Keratinocyte (primary cell): Measurements from ENCODE around the gene SCLY. TPM values are rescaled to one million over a fixed set of nuclear protein-coding genes. Genes with fewer than 3 reads are reported as not detected.
A peak's percentile ranks its signal among the peaks of the same experiment; 100 is the strongest.

Experiments
- DNase-seq: peaks from one replicate; pipeline ENCODE4 v3.0.0-alpha.2; 2011; ENCODE audit warnings: low read depth, missing footprints, low spot score
- FAIRE-seq: peaks from 2 replicates; lab custom pipeline; 2011; peaks lifted over from hg19 to GRCh38; lab: Jason Lieb, UNC
- H2AFZ ChIP-seq: 2 replicates; pipeline ENCODE4 v1.6.0; 2012; ENCODE audit warnings: low read length, control low read depth, inconsistent platforms; ENCODE audit not compliant: control insufficient read depth
- H3K27ac ChIP-seq: 2 replicates; pipeline ENCODE4 v1.5.1; 2011; ENCODE audit warnings: low read length; ENCODE audit not compliant: control insufficient read depth, insufficient read depth
- H3K27me3 ChIP-seq: 3 replicates; pipeline ENCODE4 v1.6.0; 2011; ENCODE audit warnings: low read length; ENCODE audit not compliant: control insufficient read depth, insufficient read depth; ENCODE audit errors: extremely low read depth
- H3K36me3 ChIP-seq, 2 experiments: 2 replicates in 1 of 2; 3 replicates in 1 of 2; pipeline ENCODE4 v1.5.1; 2011; ENCODE audit warnings: low read length in 2 of 2, mild to moderate bottlenecking in 1 of 2; ENCODE audit not compliant: control insufficient read depth in 2 of 2, insufficient read depth in 2 of 2; ENCODE audit errors: extremely low read depth in 1 of 2
- H3K4me1 ChIP-seq: 3 replicates; pipeline ENCODE4 v1.5.1; 2011; ENCODE audit warnings: low read length; ENCODE audit not compliant: control insufficient read depth, insufficient read depth; ENCODE audit errors: extremely low read depth
- H3K4me2 ChIP-seq: 3 replicates; pipeline ENCODE4 v1.6.0; 2011; ENCODE audit warnings: low read depth, low read length; ENCODE audit not compliant: control insufficient read depth, insufficient read depth; ENCODE audit errors: extremely low read depth
- H3K4me3 ChIP-seq, 3 experiments: fragments of 200-600 bp in 1 of 3; sonication (generic) in 1 of 3; 2 replicates in 2 of 3; 3 replicates in 1 of 3; pipeline ENCODE4 v1.5.1; 2011 to 2016; ENCODE audit warnings: low read length in 3 of 3, mild to moderate bottlenecking in 3 of 3, control low read depth in 2 of 3, inconsistent platforms in 1 of 3, low read depth in 1 of 3, mixed read lengths in 1 of 3, mixed run types in 1 of 3, moderate library complexity in 1 of 3; ENCODE audit not compliant: control insufficient read depth in 2 of 3, insufficient read depth in 2 of 3; ENCODE audit errors: extremely low read depth in 1 of 3
- H3K79me2 ChIP-seq: 2 replicates; pipeline ENCODE4 v1.6.0; 2012; ENCODE audit warnings: low read length; ENCODE audit not compliant: control insufficient read depth, insufficient read depth
- H3K9ac ChIP-seq: 3 replicates; pipeline ENCODE4 v1.6.0; 2011; ENCODE audit warnings: low read length; ENCODE audit not compliant: control insufficient read depth, insufficient read depth; ENCODE audit errors: extremely low read depth
- H3K9me1 ChIP-seq: 3 replicates; pipeline ENCODE4 v1.6.0; 2011; ENCODE audit warnings: low read length; ENCODE audit not compliant: control insufficient read depth, insufficient read depth; ENCODE audit errors: extremely low read depth
- H3K9me3 ChIP-seq: 2 replicates; pipeline ENCODE4 v1.5.1; 2012; ENCODE audit warnings: low read depth, low read length; ENCODE audit not compliant: control insufficient read depth
- H4K20me1 ChIP-seq: 3 replicates; pipeline ENCODE4 v1.6.0; 2011; ENCODE audit warnings: low read length; ENCODE audit not compliant: control insufficient read depth, insufficient read depth; ENCODE audit errors: extremely low read depth
- CTCF ChIP-seq, 3 experiments: IDR thresholded peaks in 1 of 3; conservative IDR thresholded peaks in 1 of 3; optimal IDR thresholded peaks in 1 of 3; 2 replicates in 2 of 3; 3 replicates in 1 of 3; pipeline versions ENCODE3 to v1.5.1; 2011; ENCODE audit warnings: low read length in 3 of 3, mild to moderate bottlenecking in 3 of 3, moderate library complexity in 2 of 3, control low read depth in 1 of 3, inconsistent platforms in 1 of 3; ENCODE audit not compliant: insufficient read depth in 2 of 3; ENCODE audit errors: extremely low read depth in 1 of 3
- EZH2 ChIP-seq: IDR thresholded peaks from one replicate; pipeline ENCODE4 v1.6.1; 2012; ENCODE audit warnings: inconsistent platforms, mild to moderate bottlenecking, low read length, moderate library complexity
- dilution Hi-C: fragments of 300-500 bp; cut with MboI; formaldehyde crosslinking; loops from one replicate; pipeline ENCODE4 v1.7.0; 2020; ENCODE audit warnings: low sequenced_read_pairs; ENCODE audit not compliant: extremely low pct_ligation_motif_present
- polyA plus RNA-seq, 5 experiments: library from polyadenylated mRNA; depleted of rRNA in 3 of 5; stranded (reverse) in 3 of 5; stranded (forward) in 1 of 5; unstranded in 1 of 5; fragments of >200 nt; gene quantifications; 1 replicate in 1 of 5; 2 replicates in 3 of 5; 3 replicates in 1 of 5; pipeline versions ENCODE4 v1.2.1 to v1.2.3, GENCODE V29; 2011 to 2012; ENCODE audit warnings: missing spikeins in 2 of 5, low read depth in 1 of 5, low replicate concordance in 1 of 5

Gene SCLY
- polyA plus RNA-seq, 1 donor (not counting 4 experiments of a cell fraction or from before 2014, with no cell fraction given) = 11.8 TPM

- Histone ChIP-seq H3K9me1 (no peaks in the 10 kb centered on the region), H2AFZ (peak overlapping the region; percentile 33), H3K27ac (no peak overlapping the region), H3K4me1 (peaks cover 8% of the 10 kb centered on the region), H3K9ac (no peak overlapping the region), H3K79me2 (no peaks in the 10 kb centered on the region), H3K9me3 (no peaks in the 10 kb centered on the region), H3K36me3 (no peaks in the 10 kb centered on the region), H3K4me3 (no peak overlapping the region), H4K20me1 (no peaks in the 10 kb centered on the region), H3K4me2 (peak overlapping the region; percentile 32), H3K27me3 (no peaks in the 10 kb centered on the region)
- FAIRE-seq (peak; percentile 90), DNase-seq (peak; percentile 54)
- no peak for TF ChIP-seq CTCF (optimal IDR thresholded peaks at IDR 0.05 in 1 of 3, IDR thresholded peaks at IDR 0.05 in 1 of 3, conservative IDR thresholded peaks at IDR 0.05 in 1 of 3; ENCODE audit: extremely low read depth in 1 of 3, insufficient read depth in 2 of 3, low read length in 3 of 3)
- no peak for TF ChIP-seq EZH2
- dilution Hi-C loops = no loop called here
Observed at GRCh38 chr2:238097988-238098871, 37.4 kb downstream of the SCLY start.

GRCh38 chr2:238098901-238099713 is 38.3 kb downstream of the SCLY start:
- H3K9me1 ChIP-seq = no peaks in the 10 kb centered on the region
- H3K79me2 ChIP-seq = no peaks in the 10 kb centered on the region
- H3K27me3 ChIP-seq = no peaks in the 10 kb centered on the region
- no peak for FAIRE-seq
- no peak overlapping the region for H3K4me2 ChIP-seq
- dilution Hi-C loops = no loop called here
- no peaks in the 10 kb centered on the region for H3K36me3 ChIP-seq
- no peak overlapping the region for H3K9ac ChIP-seq
- TF ChIP-seq CTCF (optimal IDR thresholded peaks at IDR 0.05 in 1 of 3, IDR thresholded peaks at IDR 0.05 in 1 of 3, conservative IDR thresholded peaks at IDR 0.05 in 1 of 3; ENCODE audit: extremely low read depth in 1 of 3, insufficient read depth in 2 of 3, low read length in 3 of 3) = no peak
- TF ChIP-seq EZH2 = no peak
- peaks cover 8% of the 10 kb centered on the region for H3K4me1 ChIP-seq
- no peak for DNase-seq
- no peak overlapping the region for H3K27ac ChIP-seq
- H3K4me3 ChIP-seq = no peak overlapping the region
- H2AFZ ChIP-seq = no peak overlapping the region
- H4K20me1 ChIP-seq = no peaks in the 10 kb centered on the region
- no peaks in the 10 kb centered on the region for H3K9me3 ChIP-seq
